NCI-H226 (cell line): ENCODE results near the gene RAB3GAP2.
"Not testable (repeated sequence)": the region's sequence is repeated elsewhere in the genome, so short reads cannot be mapped to it uniquely, and the experiment has no call there.

ENCODE experiments used
- DNase-seq: peaks from one replicate; pipeline ENCODE4 v3.0.0-alpha.2; 2015

Gene RAB3GAP2

DNA sequence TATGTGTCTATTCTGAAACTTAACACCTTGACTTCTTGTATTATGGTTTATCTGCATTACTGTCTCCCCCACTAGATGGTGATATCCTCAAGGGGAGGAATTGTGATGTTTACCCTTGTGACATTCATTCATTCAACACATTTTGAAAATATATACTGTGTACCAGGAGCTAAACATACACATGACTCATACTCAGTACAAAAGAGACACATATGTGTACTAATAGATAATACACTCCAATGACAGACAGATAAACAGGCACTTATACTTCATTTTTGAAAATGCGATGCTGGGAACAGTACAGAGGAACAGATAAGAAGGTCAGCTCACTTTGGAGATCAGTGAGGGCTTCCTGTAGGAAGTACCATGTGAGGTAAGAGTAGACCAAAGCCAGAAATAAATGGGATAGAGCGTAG lies 8.9 kb upstream of the RAB3GAP2 start:
- DNase-seq = no peak

DNA sequence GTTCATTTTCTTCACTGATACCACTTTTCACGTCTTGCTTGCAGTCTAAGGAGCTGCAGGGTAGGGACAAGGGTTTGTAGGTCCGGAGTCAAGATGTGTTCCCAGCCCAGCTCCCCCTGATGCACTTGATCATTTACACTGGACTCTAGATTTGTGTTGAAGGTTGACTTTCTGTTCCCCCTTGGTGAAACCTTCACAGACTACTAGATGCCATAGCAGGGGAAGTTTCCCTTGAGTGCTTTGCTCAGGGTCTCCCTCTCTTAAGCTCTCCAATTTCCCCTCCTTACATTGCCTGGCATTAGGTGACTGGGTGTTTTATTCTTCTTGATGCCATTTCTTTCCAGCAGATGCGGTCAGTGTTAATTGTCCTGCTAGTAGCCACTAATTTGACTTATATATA lies 8.0 kb upstream of the RAB3GAP2 start:
- no peak for DNase-seq

DNA sequence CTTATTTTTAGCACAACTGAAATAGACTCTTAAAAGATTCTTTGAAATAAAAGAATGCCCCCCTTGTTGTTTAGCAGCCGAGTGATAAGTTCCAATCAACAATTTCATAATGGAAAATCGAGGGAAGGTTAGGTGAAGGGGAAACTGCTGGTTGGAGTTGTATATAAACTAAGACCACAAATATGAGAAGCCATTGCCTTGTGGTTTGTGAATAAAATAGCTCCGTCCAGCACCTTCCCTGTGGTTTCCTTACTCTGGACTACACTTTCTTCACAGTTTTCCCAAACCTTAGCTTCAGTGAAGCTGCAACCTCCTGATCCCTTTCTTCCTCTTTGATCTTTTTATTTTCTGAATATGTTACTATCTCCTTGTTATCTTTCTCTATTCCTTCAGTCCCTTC lies 6.7 kb upstream of the RAB3GAP2 start:
- DNase-seq = no peak

DNA sequence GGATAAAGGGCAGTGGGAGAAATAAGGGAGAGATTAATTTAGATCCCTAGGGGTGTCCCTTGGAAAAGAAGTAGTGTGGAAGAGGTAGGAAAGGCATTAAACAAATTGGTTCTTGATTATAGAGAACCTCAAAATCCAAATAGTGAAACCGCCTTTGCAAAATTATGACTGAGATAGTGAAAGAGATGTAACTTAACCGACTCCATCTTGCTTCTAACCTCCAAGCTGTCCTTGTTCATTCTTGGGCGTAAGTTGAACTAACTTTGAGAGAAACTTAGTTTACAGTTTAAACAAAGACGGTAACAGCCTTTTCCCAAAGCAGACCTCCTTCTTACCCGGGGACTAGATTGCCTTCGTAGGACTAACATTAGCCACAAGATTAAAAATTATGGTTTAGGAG lies 3.2 kb upstream of the RAB3GAP2 start:
- no peak for DNase-seq

DNA sequence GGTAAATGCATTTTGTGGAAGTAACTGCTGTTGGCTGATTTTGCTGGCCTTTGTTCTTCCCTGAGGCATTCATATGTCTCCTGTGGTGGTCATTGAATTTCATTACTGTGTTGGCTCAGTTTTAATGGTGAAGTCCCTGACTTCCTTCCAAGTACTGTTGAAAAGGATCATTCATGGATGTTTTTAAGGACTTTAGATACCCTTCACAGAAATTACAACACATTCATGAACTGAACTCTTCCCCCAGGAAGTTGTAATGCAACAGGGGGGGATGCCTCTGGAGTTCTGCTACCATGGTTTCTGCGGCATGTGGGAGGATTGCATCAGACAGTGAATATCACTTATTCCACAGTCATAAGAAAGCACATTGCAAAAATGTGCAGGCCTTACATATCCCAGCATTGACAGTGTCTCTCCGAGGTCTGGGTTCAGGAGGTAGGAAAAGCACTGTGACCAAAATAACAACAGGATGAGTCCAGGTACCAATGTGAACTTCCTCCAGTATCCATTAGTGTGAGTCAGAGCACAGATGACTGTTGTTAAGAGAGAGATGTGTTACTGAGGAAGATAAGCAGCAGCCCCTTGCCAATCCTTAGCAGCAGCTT lies 2.1 kb upstream of the RAB3GAP2 start:
- DNase-seq = no peak

DNA sequence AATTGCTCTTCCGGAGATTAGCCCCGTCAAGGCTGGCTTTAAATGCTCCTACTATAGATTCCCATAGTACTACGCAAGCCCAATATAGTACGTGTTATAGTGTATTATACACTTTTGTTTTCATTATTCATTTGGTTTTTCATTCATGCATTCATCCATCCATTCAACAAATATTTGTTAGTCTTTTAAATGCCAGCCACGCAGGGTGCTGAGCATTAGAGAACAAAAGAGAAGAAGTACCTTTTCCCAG lies 513 bp upstream of the RAB3GAP2 start:
- no peak for DNase-seq

DNA sequence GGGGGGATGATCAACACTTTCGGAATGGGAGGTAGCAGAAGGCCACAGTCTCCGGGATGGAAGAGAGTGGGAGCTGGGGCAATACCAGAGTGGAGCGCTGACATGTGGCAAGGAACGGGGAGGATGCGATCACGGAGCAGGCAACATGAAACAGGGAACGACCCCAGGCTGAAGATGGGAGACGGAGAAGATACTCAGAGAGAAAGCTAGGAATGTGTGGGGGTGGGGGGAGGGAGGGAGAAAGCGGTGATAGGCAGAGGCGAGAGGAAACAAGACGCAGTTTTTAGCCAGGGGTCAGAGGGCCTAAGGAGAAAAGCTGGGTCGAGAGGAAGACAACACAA lies 577 bp downstream of the RAB3GAP2 start:
- DNase-seq = no peak

GRCh38 chr1:220269036-220269435 lies 3.2 kb downstream of the RAB3GAP2 start:
- no peak for DNase-seq

DNA sequence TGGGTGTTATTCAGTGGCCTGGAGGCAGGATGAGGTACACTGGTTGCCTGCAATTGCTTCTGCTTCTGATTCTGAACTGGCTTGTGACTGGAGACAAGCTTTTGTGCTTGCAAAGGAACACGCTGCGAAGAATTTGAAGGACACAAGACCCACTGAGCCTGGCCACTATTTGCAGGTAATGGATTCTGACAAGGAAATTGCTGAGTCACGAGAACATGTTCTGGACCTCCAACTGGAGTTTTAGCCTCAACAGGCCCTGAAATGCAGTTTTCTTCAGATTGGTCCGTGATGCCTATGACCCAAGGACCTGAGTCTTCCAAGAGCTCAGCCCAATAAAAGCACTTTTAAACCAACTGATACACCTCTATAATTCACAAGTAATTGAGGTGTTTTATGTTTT lies 4.6 kb downstream of the RAB3GAP2 start:
- DNase-seq = no peak

DNA sequence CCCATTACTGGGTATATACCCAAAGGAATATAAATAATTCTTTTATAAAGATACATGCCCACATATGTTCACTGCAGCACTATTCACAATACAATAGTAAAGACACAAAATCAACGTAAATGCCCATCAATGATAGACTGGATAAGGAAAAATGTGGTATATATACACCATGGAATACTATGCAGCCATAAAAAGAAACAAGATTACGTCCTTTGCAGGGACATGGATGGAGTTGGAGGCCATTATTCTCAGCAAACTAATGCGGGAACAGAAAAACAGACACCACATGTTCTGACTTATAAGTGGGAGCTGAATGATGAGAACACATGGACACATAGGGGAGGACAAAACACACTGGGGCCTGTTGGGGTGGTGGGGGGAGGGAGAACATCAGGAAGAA lies 12.0 kb downstream of the RAB3GAP2 start:
- DNase-seq = not testable (repeated sequence)

GRCh38 chr1:220259756-220260155 lies 12.5 kb downstream of the RAB3GAP2 start:
- DNase-seq = not testable (repeated sequence)

- DNase-seq = not testable (repeated sequence)
These were observed 16.1 kb downstream of the RAB3GAP2 start for GRCh38 chr1:220256194-220256593.

DNA sequence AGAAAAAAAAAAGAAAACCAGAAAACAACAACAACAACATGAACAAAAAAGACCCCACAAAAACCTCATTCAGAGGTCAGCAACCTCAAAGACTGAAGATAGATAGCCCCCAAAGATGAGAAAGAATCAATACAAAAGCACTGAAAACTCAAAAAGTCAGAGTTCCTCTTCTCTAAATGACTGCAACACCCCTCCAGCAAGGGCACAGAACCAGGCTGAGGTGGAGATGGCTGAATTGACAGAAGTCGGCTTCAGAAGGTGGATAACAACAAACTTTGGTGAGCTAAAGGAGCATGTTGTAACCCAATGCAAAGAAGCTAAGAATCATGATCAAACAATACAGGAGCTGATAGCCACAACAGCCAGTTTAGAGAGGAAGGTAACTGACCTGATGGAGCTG lies 17.0 kb downstream of the RAB3GAP2 start:
- DNase-seq = no peak

DNA sequence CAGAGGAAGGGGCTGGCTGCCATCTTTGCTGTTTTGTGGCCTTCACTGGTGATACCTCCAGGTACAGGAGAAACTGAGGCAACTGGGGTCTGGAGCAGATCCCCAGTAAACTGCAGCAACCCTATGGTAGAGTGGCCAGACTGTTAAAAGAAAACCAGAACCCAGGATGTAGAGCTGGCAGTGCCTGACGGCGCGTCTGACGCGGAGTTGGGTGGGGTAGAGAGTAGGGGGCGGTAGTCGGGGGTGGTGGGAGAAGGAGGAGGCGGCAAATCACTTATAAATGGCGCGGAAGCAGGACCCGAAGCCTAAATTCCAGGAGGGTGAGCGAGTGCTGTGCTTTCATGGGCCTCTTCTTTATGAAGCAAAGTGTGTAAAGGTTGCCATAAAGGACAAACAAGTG lies 19.0 kb downstream of the RAB3GAP2 start:
- DNase-seq = not testable (repeated sequence)

GRCh38 chr1:220251272-220251671 lies 21.0 kb downstream of the RAB3GAP2 start:
- DNase-seq = no peak

DNA sequence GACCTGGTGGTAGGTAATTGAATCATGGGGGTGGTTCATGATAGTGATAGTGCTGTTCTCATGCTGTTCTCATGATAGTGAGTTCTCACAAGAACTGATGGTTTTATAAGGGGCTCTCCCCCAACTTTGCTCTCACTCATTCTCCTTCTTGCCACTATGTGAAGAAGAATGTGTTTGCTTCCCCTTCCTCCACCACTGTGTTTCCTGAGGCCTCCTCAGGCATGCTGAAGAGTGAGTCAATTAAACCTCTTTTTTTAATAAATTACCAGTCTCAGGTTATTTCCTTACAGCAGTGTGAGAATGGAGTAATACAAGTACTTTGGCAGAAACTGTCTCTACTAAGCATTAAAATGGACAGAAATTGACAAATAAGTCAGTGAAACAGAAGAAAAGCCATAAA lies 21.6 kb downstream of the RAB3GAP2 start:
- DNase-seq = no peak

DNA sequence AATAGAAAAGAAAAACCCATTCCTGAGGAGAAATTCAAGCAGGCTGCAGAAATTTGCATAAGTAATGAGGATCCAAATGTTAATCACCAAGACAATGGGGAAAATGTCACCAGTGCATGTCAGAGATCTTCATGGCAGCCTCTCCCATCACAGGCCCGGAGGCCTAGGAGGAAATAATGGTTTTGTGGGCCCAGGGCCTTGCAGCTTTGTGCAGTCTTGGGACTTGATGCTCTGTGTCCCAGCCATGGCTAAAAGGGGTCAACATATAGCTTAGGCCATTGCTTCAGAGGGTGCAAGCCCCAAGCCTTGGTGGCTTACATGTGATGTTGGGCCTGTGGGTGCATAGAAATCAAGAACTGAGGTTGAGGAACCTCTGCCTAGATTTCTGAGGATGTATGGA lies 22.7 kb downstream of the RAB3GAP2 start:
- no peak for DNase-seq

DNA sequence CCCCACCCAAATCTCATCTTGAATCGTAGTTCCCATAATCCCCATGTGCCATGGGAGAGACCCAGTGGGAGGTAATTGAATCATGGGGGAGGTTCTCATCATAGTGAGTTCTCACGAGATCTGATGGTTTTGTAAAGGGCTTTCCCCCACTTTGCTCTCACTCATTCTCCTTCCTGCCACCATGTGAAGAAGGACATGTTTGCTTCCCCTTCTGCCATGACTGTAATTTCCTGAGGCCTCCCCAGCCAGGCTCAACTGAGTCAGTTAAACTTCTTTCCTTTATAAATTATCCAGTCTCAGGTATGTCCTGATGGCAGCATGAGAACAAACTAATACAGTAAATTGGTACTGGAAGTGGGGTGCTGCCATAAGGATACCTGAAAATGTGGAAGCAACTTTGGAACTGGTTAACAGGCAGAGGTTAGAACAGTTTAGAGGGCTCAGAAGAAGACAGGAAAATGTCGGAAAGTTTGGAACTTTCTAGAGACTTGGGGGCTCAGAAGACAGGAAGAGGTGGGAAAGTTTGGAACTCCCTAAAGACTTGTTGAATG lies 23.5 kb downstream of the RAB3GAP2 start:
- not testable (repeated sequence) for DNase-seq

- DNase-seq = not testable (repeated sequence)
These were observed 26.4 kb downstream of the RAB3GAP2 start for GRCh38 chr1:220245900-220246299.

DNA sequence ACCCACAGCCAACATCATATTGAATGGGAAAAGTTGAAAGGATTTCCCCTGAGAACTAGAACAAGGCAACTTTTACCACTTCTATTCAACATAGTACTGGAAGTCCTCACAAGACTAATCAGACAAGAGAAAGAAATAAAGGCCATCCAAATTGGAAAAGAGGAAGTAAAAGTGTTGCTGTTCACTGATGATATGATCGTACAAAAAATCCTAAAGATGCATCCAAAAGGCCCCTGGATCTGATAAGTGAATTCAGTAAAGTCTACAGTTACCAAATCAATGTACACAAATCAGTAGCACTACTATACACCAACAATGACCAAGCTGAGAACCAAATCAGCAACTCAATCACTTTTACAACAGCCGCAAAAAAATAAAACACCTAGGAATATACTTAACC lies 28.3 kb downstream of the RAB3GAP2 start:
- no peak for DNase-seq

- no peak for DNase-seq
These were observed 31.1 kb downstream of the RAB3GAP2 start for GRCh38 chr1:220241072-220241663.

- DNase-seq = no peak
These were observed 32.3 kb downstream of the RAB3GAP2 start for GRCh38 chr1:220239966-220240365.

DNA sequence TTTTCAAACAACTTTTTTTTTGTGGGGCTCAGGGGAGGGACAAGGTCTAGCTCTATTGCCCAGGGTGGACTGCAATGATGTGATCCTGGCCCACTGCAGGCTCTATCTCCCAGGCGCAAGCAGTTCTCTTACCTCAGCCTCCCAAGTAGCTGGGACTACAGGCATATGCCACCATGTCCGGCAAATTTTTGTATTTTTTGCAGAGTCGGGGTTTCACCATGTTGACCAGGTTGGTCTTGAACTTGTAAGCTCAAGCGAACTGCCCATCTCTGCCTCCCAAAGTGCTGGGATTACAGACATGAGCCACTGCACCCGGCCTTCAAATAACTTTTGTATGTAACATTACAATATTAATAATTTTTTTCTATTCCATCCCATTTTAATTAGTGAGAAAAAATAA lies 33.0 kb downstream of the RAB3GAP2 start:
- DNase-seq = no peak

- DNase-seq = not testable (repeated sequence)
These were observed 36.0 kb downstream of the RAB3GAP2 start for GRCh38 chr1:220236278-220236677.

DNA sequence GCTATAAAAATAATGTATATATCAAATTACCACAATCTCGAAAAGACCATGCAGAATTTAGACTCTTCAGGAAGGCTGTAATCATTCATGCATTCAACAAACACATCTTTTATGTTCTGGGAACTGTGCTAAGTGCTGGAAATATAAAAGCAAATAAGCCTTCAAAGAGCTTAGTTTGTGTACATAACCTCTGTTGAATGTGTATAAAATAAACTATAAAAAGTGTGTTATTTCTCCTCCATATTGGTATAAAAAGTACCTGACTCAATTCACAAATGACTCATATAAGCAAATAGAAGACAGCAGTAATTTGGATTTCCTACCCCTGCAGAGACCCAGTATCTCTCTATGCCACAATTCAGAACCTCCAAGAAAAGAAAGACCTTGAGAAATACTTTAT lies 36.8 kb downstream of the RAB3GAP2 start:
- no peak for DNase-seq
